Measurements from ENCODE around the gene ATP13A3. TPM values are rescaled to one million over a fixed set of nuclear protein-coding genes. Genes with fewer than 3 reads are reported as not detected.

ATP13A3 gene
- total RNA-seq, 1 experiment from 2014 or later = 119 TPM

GRCh38 chr3:194518652-194519051 is 31.9 kb upstream of the ATP13A3 start:
- POLR2A ChIA-PET = interaction anchor here (1.2 kb wide), 1 partner anchor 9 kb away, joined by 3 read pairs; no protein-coding TSS in a partner anchor
- no peaks in the 10 kb centered on the region for H3K9me3 Mint-ChIP-seq (ENCODE audit: unreplicated experiment)
- CTCF ChIA-PET = interaction anchor here (0.7 kb wide), 1 partner anchor 10 kb away, joined by 3 read pairs; no protein-coding TSS in a partner anchor
- BruUV-seq (replicated peaks) = no TSS peak
- H3K36me3 Mint-ChIP-seq (ENCODE audit: insufficient read depth, unreplicated experiment) = no peaks in the 10 kb centered on the region
- TF ChIP-seq, protein P1, sequence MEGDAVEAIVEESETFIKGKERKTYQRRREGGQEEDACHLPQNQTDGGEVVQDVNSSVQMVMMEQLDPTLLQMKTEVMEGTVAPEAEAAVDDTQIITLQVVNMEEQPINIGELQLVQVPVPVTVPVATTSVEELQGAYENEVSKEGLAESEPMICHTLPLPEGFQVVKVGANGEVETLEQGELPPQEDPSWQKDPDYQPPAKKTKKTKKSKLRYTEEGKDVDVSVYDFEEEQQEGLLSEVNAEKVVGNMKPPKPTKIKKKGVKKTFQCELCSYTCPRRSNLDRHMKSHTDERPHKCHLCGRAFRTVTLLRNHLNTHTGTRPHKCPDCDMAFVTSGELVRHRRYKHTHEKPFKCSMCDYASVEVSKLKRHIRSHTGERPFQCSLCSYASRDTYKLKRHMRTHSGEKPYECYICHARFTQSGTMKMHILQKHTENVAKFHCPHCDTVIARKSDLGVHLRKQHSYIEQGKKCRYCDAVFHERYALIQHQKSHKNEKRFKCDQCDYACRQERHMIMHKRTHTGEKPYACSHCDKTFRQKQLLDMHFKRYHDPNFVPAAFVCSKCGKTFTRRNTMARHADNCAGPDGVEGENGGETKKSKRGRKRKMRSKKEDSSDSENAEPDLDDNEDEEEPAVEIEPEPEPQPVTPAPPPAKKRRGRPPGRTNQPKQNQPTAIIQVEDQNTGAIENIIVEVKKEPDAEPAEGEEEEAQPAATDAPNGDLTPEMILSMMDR (IDR thresholded peaks at IDR 0.05; ENCODE audit: unreplicated experiment) = no peak
- no peak overlapping the region for H3K27ac Mint-ChIP-seq (ENCODE audit: low read depth, unreplicated experiment)
- H3K4me1 Mint-ChIP-seq (ENCODE audit: insufficient read depth, unreplicated experiment) = peaks cover 33% of the 10 kb centered on the region
- peak; percentile 26 for DNase-seq (ENCODE audit: unreplicated experiment)
- intact Hi-C loops (cut with micrococcal nuclease) = no loop called here
- no peaks in the 10 kb centered on the region for H3K27me3 Mint-ChIP-seq (ENCODE audit: insufficient read depth, unreplicated experiment)
- no peak overlapping the region for H3K4me3 Mint-ChIP-seq (ENCODE audit: unreplicated experiment)

DNA sequence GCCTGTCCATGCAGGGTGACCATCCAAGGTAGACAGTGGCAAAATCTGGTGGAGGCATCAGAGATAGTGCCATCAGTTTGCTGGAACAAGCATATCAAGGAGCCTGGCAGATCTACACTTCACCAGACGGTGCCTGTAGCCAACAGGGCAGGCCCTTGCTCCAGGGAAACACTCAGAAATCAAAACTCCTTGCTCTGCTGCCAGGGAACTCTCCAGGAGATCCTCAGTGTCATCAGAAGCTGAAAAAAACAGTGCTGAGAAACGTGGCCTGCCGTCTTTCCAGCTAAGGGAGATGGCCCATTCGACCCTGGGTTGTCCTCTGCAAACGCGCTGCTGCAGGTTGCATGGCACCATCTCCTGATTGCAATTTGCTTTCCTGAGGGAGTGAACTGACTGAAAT is 30.5 kb upstream of the ATP13A3 start:
- no peaks in the 10 kb centered on the region for H3K36me3 Mint-ChIP-seq (ENCODE audit: insufficient read depth, unreplicated experiment)
- no TSS peak for BruUV-seq (replicated peaks)
- H3K27me3 Mint-ChIP-seq (ENCODE audit: insufficient read depth, unreplicated experiment) = no peaks in the 10 kb centered on the region
- ChIA-PET CTCF (no interaction called here), POLR2A (no interaction called here)
- peaks cover 30% of the 10 kb centered on the region for H3K4me1 Mint-ChIP-seq (ENCODE audit: insufficient read depth, unreplicated experiment)
- H3K27ac Mint-ChIP-seq (ENCODE audit: low read depth, unreplicated experiment) = no peak overlapping the region
- no peaks in the 10 kb centered on the region for H3K9me3 Mint-ChIP-seq (ENCODE audit: unreplicated experiment)
- intact Hi-C loops (cut with micrococcal nuclease) = no loop called here
- H3K4me3 Mint-ChIP-seq (ENCODE audit: unreplicated experiment) = no peak overlapping the region
- TF ChIP-seq, protein P1 (IDR thresholded peaks at IDR 0.05; ENCODE audit: unreplicated experiment) = no peak
- no peak for DNase-seq (ENCODE audit: unreplicated experiment)

GRCh38 chr3:194514626-194515025 is 27.8 kb upstream of the ATP13A3 start:
- intact Hi-C loops (cut with micrococcal nuclease) = no loop called here
- BruUV-seq (replicated peaks) = no TSS peak

DNA sequence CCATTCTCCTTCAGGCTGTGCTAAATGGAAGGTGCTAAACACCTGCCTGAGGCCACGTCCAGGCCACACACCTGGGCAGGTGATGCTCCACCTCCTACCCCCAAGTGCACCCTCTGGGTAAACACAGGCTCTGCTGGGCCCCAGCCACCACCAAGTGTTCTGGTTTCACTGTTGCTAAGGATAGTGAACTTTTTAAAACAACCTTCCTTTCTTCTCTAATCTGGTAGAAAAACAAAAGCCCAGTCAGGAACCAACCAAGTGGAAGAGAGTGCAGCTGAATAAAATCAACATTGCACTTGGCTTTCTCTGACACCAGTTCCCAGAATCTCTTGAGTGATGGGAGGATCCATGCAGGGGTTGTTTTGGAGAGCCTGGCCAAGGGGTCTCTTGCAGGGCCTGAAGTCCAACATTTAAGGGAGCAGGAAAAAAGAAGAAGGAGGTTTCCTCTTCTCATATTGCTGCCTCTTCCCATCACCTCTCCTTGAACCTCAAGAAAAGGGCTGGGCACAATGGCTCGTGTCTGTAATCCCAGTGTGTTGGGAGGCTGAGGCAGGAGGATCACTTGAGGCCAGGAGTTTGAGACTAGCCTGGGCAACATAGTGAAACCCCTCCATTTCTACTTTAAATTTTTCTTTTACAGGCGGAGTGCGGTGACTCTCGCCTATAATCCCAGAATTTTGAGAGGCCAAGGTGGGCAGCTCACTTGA is 26.2 kb upstream of the ATP13A3 start:
- intact Hi-C loops (cut with micrococcal nuclease) = no loop called here
- ChIA-PET POLR2A (interaction anchor here (0.6 to 1.0 kb wide), 2 partner anchors 11 to 32 kb away, joined by 3 read pairs; no protein-coding TSS in a partner anchor), CTCF (interaction anchor here (1.3 kb wide), 1 partner anchor 10 kb away, joined by 3 read pairs; no protein-coding TSS in a partner anchor)
- Mint-ChIP-seq H3K4me3 (ENCODE audit: unreplicated experiment) (no peak overlapping the region), H3K36me3 (ENCODE audit: insufficient read depth, unreplicated experiment) (no peaks in the 10 kb centered on the region), H3K27ac (ENCODE audit: low read depth, unreplicated experiment) (no peak overlapping the region), H3K9me3 (ENCODE audit: unreplicated experiment) (no peaks in the 10 kb centered on the region), H3K27me3 (ENCODE audit: insufficient read depth, unreplicated experiment) (no peaks in the 10 kb centered on the region), H3K4me1 (ENCODE audit: insufficient read depth, unreplicated experiment) (no peaks in the 10 kb centered on the region)
- DNase-seq (ENCODE audit: unreplicated experiment) = no peak
- TF ChIP-seq, protein P1 (IDR thresholded peaks at IDR 0.05; ENCODE audit: unreplicated experiment) = no peak
- BruUV-seq (replicated peaks) = no TSS peak

More at GRCh38 chr3:194514626-194515025, 27.8 kb upstream of the ATP13A3 start:
- no peaks in the 10 kb centered on the region for H3K27me3 Mint-ChIP-seq (ENCODE audit: insufficient read depth, unreplicated experiment)
- H3K4me1 Mint-ChIP-seq (ENCODE audit: insufficient read depth, unreplicated experiment) = peaks cover 6% of the 10 kb centered on the region
- no peak overlapping the region for H3K27ac Mint-ChIP-seq (ENCODE audit: low read depth, unreplicated experiment)
- no peaks in the 10 kb centered on the region for H3K9me3 Mint-ChIP-seq (ENCODE audit: unreplicated experiment)
- H3K36me3 Mint-ChIP-seq (ENCODE audit: insufficient read depth, unreplicated experiment) = no peaks in the 10 kb centered on the region
- CTCF ChIA-PET = no interaction called here
- POLR2A ChIA-PET = interaction anchor here (0.7 kb wide), 1 partner anchor 79 kb away, joined by 3 read pairs; no protein-coding TSS in a partner anchor
- H3K4me3 Mint-ChIP-seq (ENCODE audit: unreplicated experiment) = no peak overlapping the region
- DNase-seq (ENCODE audit: unreplicated experiment) = no peak
- TF ChIP-seq, protein P1 (IDR thresholded peaks at IDR 0.05; ENCODE audit: unreplicated experiment) = no peak

All from MCF 10A (cell line).